H1 (cell line): ENCODE data around the gene RASSF5. TPM values are rescaled to one million over a fixed set of nuclear protein-coding genes. Genes with fewer than 3 reads are reported as not detected.

Experiments used
- CTCF ChIA-PET: fragments of 300-600 bp; sonication (Branson Sonifier 250); formaldehyde crosslinking; loops from one replicate; lab custom pipeline; 2021; ENCODE audit not compliant: partially characterized antibody; lab: Charles Lee
- POLR2A ChIA-PET: fragments of 300-600 bp; sonication (Branson Sonifier 250); formaldehyde crosslinking; loops from one replicate; lab custom pipeline; 2021; ENCODE audit warnings: inconsistent platforms; ENCODE audit not compliant: partially characterized antibody; lab: Charles Lee
- DNase-seq, 2 experiments: peaks; one replicate each; pipeline versions ENCODE4 v3.0.0 to v3.0.0-alpha.2; 2010 to 2022; ENCODE audit warnings: low spot score in 2 of 2, low read depth in 1 of 2, mixed read lengths in 1 of 2
- FAIRE-seq: peaks from 2 replicates; lab custom pipeline; 2011; peaks lifted over from hg19 to GRCh38; lab: Jason Lieb, UNC
- H2AFZ ChIP-seq: 2 replicates; pipeline ENCODE4 v1.8.1; 2012; ENCODE audit warnings: low read length, inconsistent platforms
- H2AK5ac ChIP-seq: 2 replicates; pipeline ENCODE4 v1.6.1; 2013; ENCODE audit warnings: low read depth, low read length
- H2BK120ac ChIP-seq: replicated peaks from 2 replicates; pipeline ENCODE3; 2013; ENCODE audit warnings: low read depth, low read length, inconsistent platforms
- H2BK12ac ChIP-seq: 2 replicates; pipeline ENCODE4 v1.6.1; 2013; ENCODE audit warnings: low read depth, low read length
- H2BK15ac ChIP-seq: 2 replicates; pipeline ENCODE4 v1.6.1; 2013; ENCODE audit warnings: low read length
- H2BK20ac ChIP-seq: 2 replicates; pipeline ENCODE4 v1.6.1; 2013; ENCODE audit warnings: low read length
- H2BK5ac ChIP-seq: 2 replicates; pipeline ENCODE4 v1.6.1; 2013; ENCODE audit warnings: low read depth, low read length
- H3K14ac ChIP-seq: 2 replicates; pipeline ENCODE4 v1.6.1; 2013; ENCODE audit warnings: inconsistent platforms; ENCODE audit not compliant: insufficient read length
- H3K18ac ChIP-seq: 2 replicates; pipeline ENCODE4 v1.6.1; 2013; ENCODE audit warnings: low read length; ENCODE audit errors: extremely low read depth
- H3K23ac ChIP-seq: 2 replicates; pipeline ENCODE4 v1.6.1; 2013; ENCODE audit warnings: inconsistent platforms; ENCODE audit not compliant: insufficient read length
- H3K23me2 ChIP-seq: 2 replicates; pipeline ENCODE4 v1.6.1; 2013; ENCODE audit warnings: low read depth, low read length
- H3K27ac ChIP-seq: 2 replicates; pipeline ENCODE4 v1.6.1; 2011; ENCODE audit warnings: low read depth, low read length, inconsistent platforms
- H3K27me3 ChIP-seq, 4 experiments: replicated peaks in 1 of 4; 1 replicate in 1 of 4; 2 replicates in 3 of 4; pipeline versions ENCODE4 v1.6.1 to v1.8.1; 2011 to 2013; ENCODE audit warnings: low read length in 3 of 4, mild to moderate bottlenecking in 3 of 4, inconsistent platforms in 2 of 4, mixed read lengths in 2 of 4, moderate library complexity in 1 of 4; ENCODE audit not compliant: control insufficient read depth in 3 of 4, insufficient read depth in 3 of 4; ENCODE audit errors: extremely low read depth in 1 of 4
- H3K36me3 ChIP-seq, 4 experiments: 2 replicates each; pipeline versions ENCODE4 v1.6.1 to v1.8.1; 2011 to 2013; ENCODE audit warnings: mild to moderate bottlenecking in 4 of 4, low read length in 3 of 4, moderate library complexity in 2 of 4, control low read depth in 1 of 4, inconsistent platforms in 1 of 4; ENCODE audit not compliant: insufficient read depth in 4 of 4, control insufficient read depth in 2 of 4
- H3K4ac ChIP-seq: replicated peaks from 2 replicates; pipeline ENCODE3; 2013; ENCODE audit warnings: low read length, low read depth, mixed read lengths, inconsistent platforms; ENCODE audit not compliant: insufficient read length
- H3K4me1 ChIP-seq, 4 experiments: replicated peaks in 1 of 4; 1 replicate in 1 of 4; 2 replicates in 3 of 4; pipeline versions ENCODE4 v1.6.1 to v1.8.1; 2011 to 2013; ENCODE audit warnings: low read length in 3 of 4, inconsistent platforms in 2 of 4, mixed read lengths in 1 of 4; ENCODE audit not compliant: insufficient read depth in 4 of 4, control insufficient read depth in 3 of 4
- H3K4me2 ChIP-seq, 2 experiments: 2 replicates each; pipeline versions ENCODE4 v1.6.1 to v1.8.1; 2011 to 2013; ENCODE audit warnings: low read depth in 2 of 2, low read length in 2 of 2, control low read depth in 1 of 2, inconsistent platforms in 1 of 2, mild to moderate bottlenecking in 1 of 2; ENCODE audit not compliant: insufficient read depth in 1 of 2
- H3K4me3 ChIP-seq, 4 experiments: fragments of 200-600, 300-600 bp in 1 of 4; sonication (generic), shearing (Covaris generic), sonication (Bioruptor Twin) in 1 of 4; 2 replicates each; pipeline versions ENCODE4 v1.5.1 to v1.8.1; 2011 to 2016; ENCODE audit warnings: low read length in 4 of 4, low read depth in 3 of 4, control low read depth in 2 of 4, inconsistent platforms in 2 of 4, mild to moderate bottlenecking in 2 of 4, mixed read lengths in 1 of 4, moderate library complexity in 1 of 4; ENCODE audit not compliant: insufficient read depth in 2 of 4; ENCODE audit errors: extremely low read depth in 1 of 4
- H3K56ac ChIP-seq: replicated peaks from 2 replicates; pipeline ENCODE3; 2013; ENCODE audit warnings: low read depth, mild to moderate bottlenecking, mixed read lengths, low read length, inconsistent platforms; ENCODE audit not compliant: insufficient read length
- H3K79me1 ChIP-seq: 2 replicates; pipeline ENCODE4 v1.6.1; 2013; ENCODE audit warnings: low read depth, low read length, control low read depth
- H3K79me2 ChIP-seq, 2 experiments: 2 replicates each; pipeline versions ENCODE4 v1.6.1 to v1.8.1; 2012 to 2013; ENCODE audit warnings: low read length in 2 of 2, mild to moderate bottlenecking in 2 of 2, inconsistent platforms in 1 of 2; ENCODE audit not compliant: insufficient read depth in 2 of 2, control insufficient read depth in 1 of 2
- H3K9ac ChIP-seq, 4 experiments: replicated peaks in 1 of 4; 1 replicate in 1 of 4; 2 replicates in 3 of 4; pipeline versions ENCODE4 v1.6.1 to v1.8.1; 2011 to 2013; ENCODE audit warnings: low read depth in 3 of 4, low read length in 3 of 4, control low read depth in 2 of 4, mild to moderate bottlenecking in 2 of 4, moderate library complexity in 2 of 4, inconsistent platforms in 1 of 4; ENCODE audit errors: extremely low read depth in 1 of 4
- H3K9me3 ChIP-seq, 2 experiments: 2 replicates each; pipeline versions ENCODE4 v1.6.1 to v1.8.1; 2012 to 2013; ENCODE audit warnings: mild to moderate bottlenecking in 2 of 2, moderate library complexity in 2 of 2, control low read depth in 1 of 2, inconsistent platforms in 1 of 2, low read depth in 1 of 2, low read length in 1 of 2, mixed read lengths in 1 of 2; ENCODE audit not compliant: insufficient read depth in 2 of 2
- H4K20me1 ChIP-seq, 2 experiments: replicated peaks in 1 of 2; 2 replicates each; pipeline versions ENCODE3 to v1.8.1; 2011 to 2013; ENCODE audit warnings: inconsistent platforms in 2 of 2, low read length in 2 of 2, mild to moderate bottlenecking in 1 of 2; ENCODE audit not compliant: insufficient read depth in 2 of 2, control insufficient read depth in 1 of 2
- H4K5ac ChIP-seq: 2 replicates; pipeline ENCODE4 v1.6.1; 2013; ENCODE audit warnings: low read length, low read depth, mixed read lengths, inconsistent platforms; ENCODE audit not compliant: insufficient read length
- H4K8ac ChIP-seq: 2 replicates; pipeline ENCODE4 v1.8.0; 2013; ENCODE audit warnings: mild to moderate bottlenecking, moderate library complexity, low read length, inconsistent platforms; ENCODE audit not compliant: insufficient read depth; ENCODE audit errors: extremely low read depth
- H4K91ac ChIP-seq: replicated peaks from 2 replicates; pipeline ENCODE3; 2013; ENCODE audit warnings: low read length, mixed read lengths, inconsistent platforms; ENCODE audit not compliant: insufficient read length
- POLR2AphosphoS5 ChIP-seq: IDR thresholded peaks from 2 replicates; pipeline ENCODE4 v1.6.1; 2011; ENCODE audit warnings: low read depth, low read length
- SP4 ChIP-seq: IDR thresholded peaks from 2 replicates; pipeline ENCODE4 v1.6.1; 2012; ENCODE audit warnings: low read length, inconsistent platforms
- ZNF274 ChIP-seq: IDR thresholded peaks from 2 replicates; pipeline ENCODE4 v1.7.0; 2012; ENCODE audit warnings: low read length, borderline replicate concordance; ENCODE audit errors: extremely low read depth
- WGBS, 2 experiments: shearing (Covaris generic) in 1 of 2; methylation state at CpG; one replicate each; pipeline versions ENCODE4 v1.1.6 to v1.1.7; 2013 to 2015; ENCODE audit warnings: low lambda C conversion rate in 2 of 2, mixed read lengths in 2 of 2, inconsistent platforms in 1 of 2, low coverage in 1 of 2, missing lambda C conversion rate in 1 of 2; ENCODE audit not compliant: insufficient replicate concordance in 2 of 2, insufficient coverage in 1 of 2, insufficient read length in 1 of 2; ENCODE audit errors: extremely low coverage in 1 of 2, missing lambda C conversion rate in 1 of 2; 5-methylcytosine and 5-hydroxymethylcytosine counted together
- polyA plus RNA-seq, 7 experiments: library from polyadenylated mRNA; depleted of rRNA in 3 of 7; stranded (reverse) in 5 of 7; unstranded in 2 of 7; fragments of >200 nt in 5 of 7; fragments of 200-250 nt in 2 of 7; gene quantifications; 1 replicate in 5 of 7; 2 replicates in 1 of 7; 4 replicates in 1 of 7; pipeline versions ENCODE4 v1.2.1 to v1.2.3, GENCODE V29; 2011 to 2013; ENCODE audit warnings: missing spikeins in 2 of 7, mixed read lengths in 2 of 7
- total RNA-seq: library from RNA; stranded (reverse); fragmentation: NEBNext Ultra II Directional; extraction: Animal tissue kit (Norgen Biotek cat#: 25700); gene quantifications from 2 replicates; pipeline ENCODE4 v1.2.1, GENCODE V29; 2021

Gene RASSF5
- total and polyA plus RNA-seq, 2 of the 8 experiments (the other 6 are each of a cell fraction or from before 2014, with no cell fraction given), result 0.82 to 1.8 TPM

- Histone ChIP-seq H3K4me2 (no peak overlapping the region), H3K9ac (no peak overlapping the region), H2AFZ (no peak overlapping the region), H2BK5ac (no peak overlapping the region), H2AK5ac (no peak overlapping the region), H3K56ac (no peak overlapping the region), H3K27me3 (no peaks in the 10 kb centered on the region), H4K5ac (no peak overlapping the region), H3K4me1 (0 out of 7 replicates have a peak, but pooled peaks cover 0 to 3% (median 0%) of the 10 kb centered on the region in 4 experiments), H3K79me2 (no peaks in the 10 kb centered on the region), H3K18ac (no peak overlapping the region), H2BK15ac (no peak overlapping the region), H3K23ac (no peak overlapping the region), H4K20me1 (peaks cover 2% of the 10 kb centered on the region in 2 experiments), H4K91ac (no peak overlapping the region), H3K23me2 (no peaks in the 10 kb centered on the region), H3K4ac (no peak overlapping the region), H2BK12ac (no peak overlapping the region), H2BK20ac (no peak overlapping the region), H2BK120ac (no peak overlapping the region), H4K8ac (no peak overlapping the region), H3K36me3 (peaks cover 0 to 4% (median 2%) of the 10 kb centered on the region in 4 experiments; a peak in 1 of 8 replicates), H3K79me1 (no peaks in the 10 kb centered on the region), H3K9me3 (no peaks in the 10 kb centered on the region), H3K14ac (no peak overlapping the region), H3K27ac (no peak overlapping the region), H3K4me3 (no peak overlapping the region)
- FAIRE-seq (no peak), DNase-seq (no peak)
- no peak for TF ChIP-seq POLR2AphosphoS5
- TF ChIP-seq ZNF274, result no peak
- no peak for TF ChIP-seq SP4
- WGBS, 2 experiments, result 67% methylated on average over 6 of the region's 6 CpGs; no CpG with 5 or more reads in 1 of the 2 experiments
- POLR2A ChIA-PET, result interaction anchor here (1.4 to 4.7 kb wide), 2 partner anchors 10 to 48 kb away, joined by 4 to 23 read pairs; partner anchors contain the start of gene RASSF5
- CTCF ChIA-PET, result interaction anchor here (0.6 to 13.3 kb wide), 16 partner anchors 10 to 168 kb away, joined by 3 to 167 read pairs (median 4); partner anchors contain the start of genes EIF2D, IKBKE and RASSF5
These were observed 11.1 kb upstream of the RASSF5 start for GRCh38 chr1:206496131-206496793.
